HG03439 (cell line): ENCODE data around the gene GSG1L2.
"Not testable (repeated sequence)": the region's sequence is repeated elsewhere in the genome, so short reads cannot be mapped to it uniquely, and the experiment has no call there.

Experiments used
- ATAC-seq: cut with Tn5 transposase; IDR thresholded peaks from one replicate; pipeline ENCODE4 v1.9.1; 2021; ENCODE audit warnings: mild to moderate bottlenecking, moderate library complexity; ENCODE audit not compliant: unreplicated experiment

The GSG1L2 gene

GRCh38 chr17:9790889-9791876 lies 30.7 kb downstream of the GSG1L2 start, which contains the start of gene DHRS7C:
Gene DHRS7C (minus strand): TSS chr17:9791592. CDS start chr17:9791284, 308 bp downstream.
- no peak for ATAC-seq

- ATAC-seq, result no peak
Measured at GRCh38 chr17:9790316-9790715, 31.6 kb downstream of the GSG1L2 start.

GRCh38 chr17:9788601-9789000 lies 33.3 kb downstream of the GSG1L2 start:
- no peak for ATAC-seq

- ATAC-seq, result no peak
Measured at GRCh38 chr17:9784544-9784943, 37.3 kb downstream of the GSG1L2 start.

- ATAC-seq, result not testable (repeated sequence)
Measured at GRCh38 chr17:9783465-9783864, 38.4 kb downstream of the GSG1L2 start.

GRCh38 chr17:9783050-9783449 lies 38.8 kb downstream of the GSG1L2 start:
- no peak for ATAC-seq

GRCh38 chr17:9780552-9780951 lies 41.3 kb downstream of the GSG1L2 start:
- no peak for ATAC-seq

GRCh38 chr17:9776911-9777310 lies 45.0 kb downstream of the GSG1L2 start:
- no peak for ATAC-seq

- no peak for ATAC-seq
Measured at GRCh38 chr17:9772658-9773057, 49.2 kb downstream of the GSG1L2 start.

GRCh38 chr17:9771465-9771864 lies 50.4 kb downstream of the GSG1L2 start:
- no peak for ATAC-seq

GRCh38 chr17:9769036-9769695 lies 52.7 kb downstream of the GSG1L2 start:
- no peak for ATAC-seq

- ATAC-seq, result no peak
Measured at GRCh38 chr17:9768381-9768934, 53.4 kb downstream of the GSG1L2 start.

GRCh38 chr17:9767432-9767991 lies 54.4 kb downstream of the GSG1L2 start:
- no peak for ATAC-seq

GRCh38 chr17:9766970-9767369 lies 54.9 kb downstream of the GSG1L2 start:
- no peak for ATAC-seq

- no peak for ATAC-seq
Measured at GRCh38 chr17:9765322-9765721, 56.6 kb downstream of the GSG1L2 start.

- no peak for ATAC-seq
Measured at GRCh38 chr17:9763643-9764042, 58.2 kb downstream of the GSG1L2 start.

GRCh38 chr17:9760266-9760665 lies 61.6 kb downstream of the GSG1L2 start:
- no peak for ATAC-seq

GRCh38 chr17:9755083-9755482 lies 66.8 kb downstream of the GSG1L2 start:
- ATAC-seq, result no peak
